HCT116 (cell line): Measurements from ENCODE around the gene KRTAP10-10. TPM values are rescaled to one million over a fixed set of nuclear protein-coding genes. Genes with fewer than 3 reads are reported as not detected.

Source experiments
- ATAC-seq: fragments of 200-7000 bp; cut with Tn5 transposase; 2 replicates; pipeline ENCODE4 v1.9.1; 2020; ENCODE audit warnings: mild to moderate bottlenecking, moderate library complexity
- BruUV-seq: library from RNA; stranded (reverse); fragments of 400-500 nt; replicated peaks from 2 replicates; lab custom pipeline; 2021; lab: Mats Ljungman, UMichigan
- CTCF ChIA-PET: fragments of 300-600 bp; sonication (Branson Sonifier 250); formaldehyde crosslinking; loops from one replicate; lab custom pipeline; 2021; ENCODE audit warnings: antibody characterized with exemption; lab: Charles Lee
- POLR2A ChIA-PET: fragments of 300-600, 350-600 bp; sonication (Branson Sonifier 250); formaldehyde crosslinking; loops from one replicate; lab custom pipeline; 2021; ENCODE audit warnings: antibody characterized with exemption; lab: Charles Lee
- RAD21 ChIA-PET, 2 experiments: fragments of 300-600 bp; sonication (Branson Sonifier 250); formaldehyde crosslinking; loops; one replicate each; lab custom pipeline; 2023; ENCODE audit warnings: low total read pairs in 2 of 2; ENCODE audit not compliant: uncharacterized antibody in 2 of 2, unreplicated experiment in 2 of 2, low non-redundant PET in 1 of 2; lab: Charles Lee
- DNase-seq: peaks from one replicate; pipeline ENCODE4 v3.0.0-alpha.2; 2010; ENCODE audit warnings: low read depth, low spot score
- H2AFZ ChIP-seq: fragments of 200-600 bp; shearing (Covaris generic), sonication (generic); 2 replicates; pipeline ENCODE4 v1.6.1; 2017; ENCODE audit warnings: low read depth, mixed run types, mixed read lengths, antibody characterized with exemption, low read length; ENCODE audit not compliant: poor library complexity, severe bottlenecking
- H3K27ac ChIP-seq: 2 replicates; pipeline ENCODE4 v1.5.1; 2012; ENCODE audit warnings: low read depth, low read length
- H3K27me3 ChIP-seq: fragments of 200-600 bp; sonication (generic); 2 replicates; pipeline ENCODE4 v1.6.1; 2016; ENCODE audit warnings: mixed run types, low read length, mixed read lengths; ENCODE audit not compliant: insufficient read depth
- H3K36me3 ChIP-seq, 2 experiments: fragments of 200-500 bp in 1 of 2; fragments of 200-600 bp in 1 of 2; sonication (Bioruptor generic) in 1 of 2; sonication (generic) in 1 of 2; 2 replicates each; pipeline versions ENCODE4 v1.5.1 to v1.6.1; 2014 to 2016; ENCODE audit warnings: low read length in 2 of 2, inconsistent platforms in 1 of 2, mixed read lengths in 1 of 2, mixed run types in 1 of 2; ENCODE audit not compliant: insufficient read depth in 2 of 2, control insufficient read depth in 1 of 2
- H3K4me1 ChIP-seq, 2 experiments: fragments of 200-600 bp in 1 of 2; sonication (generic) in 1 of 2; 2 replicates each; pipeline versions ENCODE4 v1.5.1 to v1.6.1; 2012 to 2017; ENCODE audit warnings: low read length in 2 of 2, inconsistent platforms in 1 of 2, mild to moderate bottlenecking in 1 of 2, mixed read lengths in 1 of 2, mixed run types in 1 of 2, moderate library complexity in 1 of 2; ENCODE audit not compliant: insufficient read depth in 2 of 2, control insufficient read depth in 1 of 2
- H3K4me2 ChIP-seq: fragments of 200-600 bp; sonication (generic); 2 replicates; pipeline ENCODE4 v1.6.1; 2017; ENCODE audit warnings: mixed run types, low read length, mixed read lengths
- H3K4me3 ChIP-seq, 2 experiments: fragments of 200-600 bp in 1 of 2; sonication (generic) in 1 of 2; replicated peaks in 1 of 2; 2 replicates each; pipeline ENCODE4 v1.5.1; 2011 to 2016; ENCODE audit warnings: low read length in 2 of 2, control low read depth in 1 of 2, low read depth in 1 of 2, mild to moderate bottlenecking in 1 of 2, mixed read lengths in 1 of 2, mixed run types in 1 of 2
- H3K79me2 ChIP-seq: fragments of 200-600 bp; sonication (generic); 2 replicates; pipeline ENCODE4 v1.6.1; 2017; ENCODE audit warnings: mild to moderate bottlenecking, mixed run types, low read length, moderate library complexity, mixed read lengths; ENCODE audit not compliant: insufficient read depth
- H3K9ac ChIP-seq: fragments of 200-600 bp; sonication (generic); 2 replicates; pipeline ENCODE4 v1.6.1; 2016; ENCODE audit warnings: low read length, mixed read lengths
- H3K9me2 ChIP-seq: fragments of 200-600 bp; sonication (generic), shearing (Covaris generic); 2 replicates; pipeline ENCODE4 v1.6.1; 2017; ENCODE audit warnings: mixed run types, mild to moderate bottlenecking, moderate library complexity; ENCODE audit not compliant: insufficient read depth
- H3K9me3 ChIP-seq, 2 experiments: fragments of 200-500 bp in 1 of 2; fragments of 200-600 bp in 1 of 2; sonication (Bioruptor generic) in 1 of 2; sonication (generic) in 1 of 2; 2 replicates each; pipeline ENCODE4 v1.6.1; 2014 to 2017; ENCODE audit warnings: low read length in 2 of 2, mixed read lengths in 2 of 2, inconsistent platforms in 1 of 2, low read depth in 1 of 2, mild to moderate bottlenecking in 1 of 2, mixed run types in 1 of 2, moderate library complexity in 1 of 2; ENCODE audit not compliant: control insufficient read depth in 1 of 2, insufficient read depth in 1 of 2
- H4K20me1 ChIP-seq: fragments of 200-600 bp; sonication (generic), shearing (Covaris generic); 2 replicates; pipeline ENCODE4 v1.6.1; 2017; ENCODE audit warnings: mixed run types, mild to moderate bottlenecking, moderate library complexity; ENCODE audit not compliant: insufficient read depth
- ATF3 ChIP-seq: IDR thresholded peaks from 2 replicates; pipeline ENCODE4 v1.6.1; 2012
- CBX3 ChIP-seq: IDR thresholded peaks from 2 replicates; pipeline ENCODE4 v1.6.1; 2012; ENCODE audit warnings: low read depth
- CEBPB ChIP-seq: IDR thresholded peaks from 2 replicates; pipeline ENCODE4 v1.6.1; 2012; ENCODE audit warnings: low read depth
- EGR1 ChIP-seq: IDR thresholded peaks from 2 replicates; pipeline ENCODE4 v1.6.1; 2012; ENCODE audit warnings: low read depth
- ELF1 ChIP-seq: IDR thresholded peaks from 2 replicates; pipeline ENCODE4 v1.6.1; 2012; ENCODE audit warnings: low read depth, borderline replicate concordance
- EZH2 ChIP-seq: fragments of 200-600 bp; sonication (generic); IDR thresholded peaks from 2 replicates; pipeline ENCODE4 v1.6.1; 2017; ENCODE audit warnings: antibody characterized with exemption, mixed run types
- EZH2phosphoT487 ChIP-seq: fragments of 200-600 bp; IDR thresholded peaks from 2 replicates; pipeline ENCODE4 v1.6.1; 2018; ENCODE audit warnings: antibody characterized with exemption, borderline replicate concordance
- FOSL1 ChIP-seq: IDR thresholded peaks from 2 replicates; pipeline ENCODE4 v1.6.1; 2012; ENCODE audit warnings: low read depth
- JUND ChIP-seq: IDR thresholded peaks from 2 replicates; pipeline ENCODE4 v1.6.1; 2012
- POLR2A ChIP-seq: IDR thresholded peaks from 2 replicates; pipeline ENCODE4 v1.7.0; 2011; ENCODE audit warnings: borderline replicate concordance; ENCODE audit not compliant: insufficient read depth, insufficient read length; ENCODE audit errors: extremely low read depth
- POLR2AphosphoS5 ChIP-seq: IDR thresholded peaks from 2 replicates; pipeline ENCODE4 v1.6.1; 2011; ENCODE audit warnings: mild to moderate bottlenecking, low read depth, low read length, moderate library complexity
- SIN3A ChIP-seq: IDR thresholded peaks from 2 replicates; pipeline ENCODE4 v1.6.1; 2012; ENCODE audit warnings: low read depth
- SP1 ChIP-seq: IDR thresholded peaks from 2 replicates; pipeline ENCODE4 v1.6.1; 2012; ENCODE audit warnings: low read depth
- SRF ChIP-seq: IDR thresholded peaks from 2 replicates; pipeline ENCODE4 v1.6.1; 2012; ENCODE audit warnings: low read depth
- TCF7L2 ChIP-seq: IDR thresholded peaks from 2 replicates; pipeline ENCODE4 v1.7.0; 2011; ENCODE audit warnings: borderline replicate concordance, inconsistent platforms; ENCODE audit not compliant: insufficient read depth, insufficient read length; ENCODE audit errors: extremely low read depth
- YY1 ChIP-seq: IDR thresholded peaks from 2 replicates; pipeline ENCODE4 v1.6.1; 2011; ENCODE audit warnings: low read length, low read depth, moderate library complexity, mild to moderate bottlenecking; ENCODE audit not compliant: insufficient replicate concordance; ENCODE audit errors: extremely low read depth
- ZBTB33 ChIP-seq: IDR thresholded peaks from 2 replicates; pipeline ENCODE4 v1.6.1; 2011; ENCODE audit warnings: mild to moderate bottlenecking, low read length, moderate library complexity; ENCODE audit not compliant: insufficient replicate concordance; ENCODE audit errors: extremely low read depth
- ZFX ChIP-seq: fragments of 450-650 bp; IDR thresholded peaks from 2 replicates; pipeline ENCODE4 v1.6.1; 2017
- ZNF274 ChIP-seq: fragments of 200-500 bp; sonication (Bioruptor generic); IDR thresholded peaks from 2 replicates; pipeline ENCODE4 v1.6.1; 2014; ENCODE audit warnings: mild to moderate bottlenecking, low read depth, low read length, inconsistent platforms
- intact Hi-C: fragments of 100-400 bp; cut with micrococcal nuclease; formaldehyde crosslinking; loops from 2 replicates; pipeline ENCODE4 v1.10.0; 2022
- total RNA-seq: library from RNA; stranded (reverse); gene quantifications from one replicate; pipeline ENCODE4 v1.2.1, GENCODE V29; 2021; ENCODE audit not compliant: unreplicated experiment
- TF ChIP-seq, protein P1 (sequence below): IDR thresholded peaks from 2 replicates; pipeline ENCODE4 v1.6.1; 2012

Gene KRTAP10-10
- total RNA-seq, 1 experiment from 2014 or later: not detected

- no peak overlapping the region for H3K9ac ChIP-seq
- no peaks in the 10 kb centered on the region for H3K9me2 ChIP-seq
- RAD21 ChIA-PET: no interaction called here
- H3K4me1 ChIP-seq: no peaks in the 10 kb centered on the region
- no peak for TF ChIP-seq SP1
- TF ChIP-seq ELF1: no peak
- TF ChIP-seq JUND: no peak
- no peak for TF ChIP-seq TCF7L2
- TF ChIP-seq CEBPB: no peak
- TF ChIP-seq FOSL1: no peak
- TF ChIP-seq YY1: no peak
- H3K4me3 ChIP-seq: no peak overlapping the region
- H3K27ac ChIP-seq: no peak overlapping the region
- no peak for ATAC-seq
- CTCF ChIA-PET: no interaction called here
- no peak overlapping the region for H2AFZ ChIP-seq
- no peak for DNase-seq
- no peaks in the 10 kb centered on the region for H3K79me2 ChIP-seq
- POLR2A ChIA-PET: no interaction called here
- intact Hi-C loops: no loop called here
- H3K9me3 ChIP-seq: peaks cover 6 to 17% of the 10 kb centered on the region in 2 experiments; a peak in 2 of 4 replicates
- H3K4me2 ChIP-seq: no peak overlapping the region
- no peaks in the 10 kb centered on the region for H3K36me3 ChIP-seq
- no TSS peak for BruUV-seq
- H3K27me3 ChIP-seq: peaks cover 6% of the 10 kb centered on the region; the same call in 1 of the 2 replicates
- no peaks in the 10 kb centered on the region for H4K20me1 ChIP-seq
Measured at GRCh38 chr21:44640761-44641160, 3.6 kb downstream of the KRTAP10-10 start.

- Histone ChIP-seq H3K9ac (no peak overlapping the region), H3K9me3 (peaks cover 6 to 17% of the 10 kb centered on the region in 2 experiments; a peak in 2 of 4 replicates), H4K20me1 (no peaks in the 10 kb centered on the region), H3K9me2 (no peaks in the 10 kb centered on the region), H3K4me1 (no peaks in the 10 kb centered on the region), H3K27me3 (peaks cover 6% of the 10 kb centered on the region; the same call in 1 of the 2 replicates), H2AFZ (no peak overlapping the region), H3K27ac (no peak overlapping the region), H3K79me2 (no peaks in the 10 kb centered on the region), H3K36me3 (no peaks in the 10 kb centered on the region), H3K4me2 (no peak overlapping the region), H3K4me3 (no peak overlapping the region)
- RAD21 ChIA-PET: no interaction called here
- no TSS peak for BruUV-seq
- DNase-seq (no peak), ATAC-seq (no peak)
- POLR2A ChIA-PET: no interaction called here
- intact Hi-C loops: no loop called here
- CTCF ChIA-PET: no interaction called here
- TF ChIP-seq YY1 (no peak), SRF (no peak), ZFX (no peak), SP1 (no peak), TCF7L2 (no peak), JUND (no peak), ZBTB33 (no peak), POLR2A (no peak), SIN3A (no peak), ZNF274 (no peak), EZH2phosphoT487 (no peak), CEBPB (no peak), CBX3 (no peak), EZH2 (no peak), POLR2AphosphoS5 (no peak), ATF3 (no peak), ELF1 (no peak), EGR1 (no peak)
- TF ChIP-seq, protein P1, sequence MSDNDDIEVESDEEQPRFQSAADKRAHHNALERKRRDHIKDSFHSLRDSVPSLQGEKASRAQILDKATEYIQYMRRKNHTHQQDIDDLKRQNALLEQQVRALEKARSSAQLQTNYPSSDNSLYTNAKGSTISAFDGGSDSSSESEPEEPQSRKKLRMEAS: no peak
Measured at GRCh38 chr21:44643741-44644310, 6.7 kb downstream of the KRTAP10-10 start.
